CD8-positive, alpha-beta memory T cell (primary cell): Measurements from ENCODE around the gene RIOX2. TPM values are rescaled to one million over a fixed set of nuclear protein-coding genes. Genes with fewer than 3 reads are reported as not detected.
A peak's percentile ranks its signal among the peaks of the same experiment; 100 is the strongest.

Source experiments
- CTCF ChIA-PET: fragments of 350-600 bp; sonication (Branson Sonifier 250); formaldehyde crosslinking; loops from one replicate; lab custom pipeline; 2021; ENCODE audit warnings: antibody characterized with exemption; lab: Charles Lee
- POLR2A ChIA-PET: fragments of 350-600 bp; sonication (Branson Sonifier 250); formaldehyde crosslinking; loops from one replicate; lab custom pipeline; 2021; ENCODE audit warnings: antibody characterized with exemption; lab: Charles Lee
- DNase-seq, 5 donors: peaks; one replicate each; pipeline versions ENCODE4 v3.0.0 to v3.0.0-alpha.2; 2020 to 2022; ENCODE audit warnings: mixed read lengths in 1 of 5
- H3K27ac ChIP-seq: one replicate; pipeline ENCODE4 v1.7.0; 2013; ENCODE audit warnings: low read depth, mild to moderate bottlenecking, low read length, moderate library complexity
- H3K27me3 ChIP-seq: 2 replicates; pipeline ENCODE4 v1.7.0; 2013; ENCODE audit warnings: low read length, mild to moderate bottlenecking; ENCODE audit not compliant: insufficient read depth, poor library complexity, severe bottlenecking
- H3K36me3 ChIP-seq: 2 replicates; pipeline ENCODE4 v1.7.0; 2013; ENCODE audit warnings: mild to moderate bottlenecking, low read length, moderate library complexity; ENCODE audit not compliant: insufficient read depth
- H3K4me1 ChIP-seq: 2 replicates; pipeline ENCODE4 v1.7.0; 2013; ENCODE audit warnings: mild to moderate bottlenecking, low read length, moderate library complexity; ENCODE audit not compliant: insufficient read depth
- H3K4me3 ChIP-seq: 2 replicates; pipeline ENCODE4 v1.7.0; 2013; ENCODE audit warnings: mild to moderate bottlenecking, low read length
- H3K9me3 ChIP-seq: 2 replicates; pipeline ENCODE4 v1.7.0; 2013; ENCODE audit warnings: mild to moderate bottlenecking, low read length
- H3K27ac Mint-ChIP-seq, 8 donors: one replicate each; pipeline ENCODE4 v1.8.0; 2020 to 2021; ENCODE audit warnings: mixed read lengths in 8 of 8, mild to moderate bottlenecking in 6 of 8, inconsistent platforms in 3 of 8, moderate library complexity in 3 of 8
- H3K27me3 Mint-ChIP-seq, 2 donors: one replicate each; pipeline ENCODE4 v1.8.0; 2020 to 2021; ENCODE audit warnings: mixed read lengths in 2 of 2, mild to moderate bottlenecking in 1 of 2, moderate library complexity in 1 of 2
- H3K36me3 Mint-ChIP-seq, 3 donors: one replicate each; pipeline ENCODE4 v1.8.0; 2020 to 2021; ENCODE audit warnings: mixed read lengths in 3 of 3, inconsistent platforms in 1 of 3, mild to moderate bottlenecking in 1 of 3
- H3K4me1 Mint-ChIP-seq, 3 donors: one replicate each; pipeline ENCODE4 v1.8.0; 2020 to 2021; ENCODE audit warnings: mixed read lengths in 3 of 3, inconsistent platforms in 1 of 3, mild to moderate bottlenecking in 1 of 3
- H3K4me3 Mint-ChIP-seq, 7 donors: one replicate each; pipeline ENCODE4 v1.8.0; 2020 to 2021; ENCODE audit warnings: mixed read lengths in 7 of 7, mild to moderate bottlenecking in 6 of 7, moderate library complexity in 4 of 7, inconsistent platforms in 2 of 7
- H3K9me3 Mint-ChIP-seq, 5 donors: one replicate each; pipeline ENCODE4 v1.8.0; 2020 to 2022; ENCODE audit warnings: mixed read lengths in 5 of 5, mild to moderate bottlenecking in 3 of 5, moderate library complexity in 2 of 5, inconsistent platforms in 1 of 5
- polyA plus RNA-seq: library from polyadenylated mRNA; unstranded; fragments of 300-500 nt; fragmentation: Illumina TruSeq; gene quantifications from one replicate; pipeline ENCODE4 v1.2.3, GENCODE V29; 2021
- total RNA-seq, 2 experiments: library from RNA; stranded (reverse); gene quantifications; one replicate each; pipeline ENCODE4 v1.2.3, GENCODE V29; 2021

The RIOX2 gene
- total and polyA plus RNA-seq, 3 experiments from 2014 or later: 28.8 to 58.3 (median 57.6) TPM

GRCh38 chr3:97901313-97902248, 70.7 kb downstream of the RIOX2 start:
- H3K27me3 Mint-ChIP-seq: no peaks in the 10 kb centered on the region
- Histone ChIP-seq H3K4me1 (no peaks in the 10 kb centered on the region), H3K9me3 (no peaks in the 10 kb centered on the region), H3K27ac (no peak overlapping the region), H3K36me3 (no peaks in the 10 kb centered on the region), H3K4me3 (no peak overlapping the region), H3K27me3 (no peaks in the 10 kb centered on the region)
- H3K4me3 Mint-ChIP-seq: peak overlapping the region in 1 of 7 donors; percentile 1
- peaks cover 0 to 20% (median 12%) of the 10 kb centered on the region in 5 donors for H3K9me3 Mint-ChIP-seq
- peak overlapping the region in 2 of 8 donors; percentile 21 to 23 for H3K27ac Mint-ChIP-seq
- H3K36me3 Mint-ChIP-seq: peaks cover 12 to 32% (median 13%) of the 10 kb centered on the region in 3 donors
- ChIA-PET CTCF (no interaction called here), POLR2A (interaction anchor here (0.6 kb wide), 1 partner anchor 326 kb away, joined by 3 read pairs; no protein-coding TSS in a partner anchor)
- peaks cover 4 to 9% (median 8%) of the 10 kb centered on the region in 3 donors for H3K4me1 Mint-ChIP-seq
- no peak for DNase-seq

- Mint-ChIP-seq H3K9me3 (peaks cover 0 to 18% (median 9%) of the 10 kb centered on the region in 5 donors), H3K4me3 (no peak overlapping the region), H3K27me3 (no peaks in the 10 kb centered on the region), H3K36me3 (peaks cover 12 to 41% (median 18%) of the 10 kb centered on the region in 3 donors), H3K4me1 (peaks cover 4 to 9% (median 8%) of the 10 kb centered on the region in 3 donors), H3K27ac (peak overlapping the region in 1 of 8 donors; percentile 56)
- Histone ChIP-seq H3K9me3 (no peaks in the 10 kb centered on the region), H3K36me3 (no peaks in the 10 kb centered on the region), H3K27me3 (no peaks in the 10 kb centered on the region), H3K27ac (no peak overlapping the region), H3K4me1 (no peaks in the 10 kb centered on the region), H3K4me3 (no peak overlapping the region)
- ChIA-PET CTCF (no interaction called here), POLR2A (no interaction called here)
- DNase-seq: no peak
Observed at GRCh38 chr3:97899331-97899730, 72.9 kb downstream of the RIOX2 start.

- Mint-ChIP-seq H3K27ac (no peak overlapping the region), H3K36me3 (peaks cover 13 to 36% (median 16%) of the 10 kb centered on the region in 3 donors), H3K4me3 (no peak overlapping the region), H3K4me1 (peaks cover 1 to 9% (median 7%) of the 10 kb centered on the region in 3 donors), H3K27me3 (no peaks in the 10 kb centered on the region), H3K9me3 (peaks cover 0 to 4% (median 0%) of the 10 kb centered on the region in 5 donors)
- ChIA-PET CTCF (no interaction called here), POLR2A (no interaction called here)
- Histone ChIP-seq H3K4me1 (no peaks in the 10 kb centered on the region), H3K4me3 (no peak overlapping the region), H3K36me3 (no peaks in the 10 kb centered on the region), H3K9me3 (no peaks in the 10 kb centered on the region), H3K27ac (no peak overlapping the region), H3K27me3 (no peaks in the 10 kb centered on the region)
- no peak for DNase-seq
Observed at GRCh38 chr3:97896547-97896946, 75.7 kb downstream of the RIOX2 start.

DNA sequence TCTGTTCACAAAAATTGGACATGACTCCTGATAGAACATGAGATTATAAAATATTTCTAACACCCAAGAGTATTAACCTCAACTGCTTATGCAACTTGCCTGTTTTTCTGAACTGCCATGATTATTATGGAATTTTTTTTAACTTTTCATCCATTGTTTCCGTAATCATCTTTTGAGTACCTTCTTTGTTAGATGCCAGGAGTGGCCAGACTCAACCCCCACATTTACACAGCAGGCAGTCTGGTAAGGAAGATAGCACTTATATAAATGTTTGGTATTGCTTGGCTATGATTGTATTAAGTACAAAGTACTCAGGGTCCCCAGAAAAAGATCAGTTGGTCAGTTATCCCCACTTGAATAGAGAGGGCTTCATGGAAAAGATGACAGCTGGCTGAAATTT, 76.1 kb downstream of the RIOX2 start:
- Mint-ChIP-seq H3K4me1 (peaks cover 0 to 5% (median 3%) of the 10 kb centered on the region in 3 donors), H3K27ac (no peak overlapping the region), H3K4me3 (no peak overlapping the region), H3K9me3 (peaks cover 0 to 2% (median 0%) of the 10 kb centered on the region in 5 donors), H3K27me3 (no peaks in the 10 kb centered on the region), H3K36me3 (peaks cover 11 to 32% (median 16%) of the 10 kb centered on the region in 3 donors)
- DNase-seq: no peak
- H3K4me3 ChIP-seq: no peak overlapping the region
- H3K27ac ChIP-seq: no peak overlapping the region
- H3K27me3 ChIP-seq: no peaks in the 10 kb centered on the region
- no peaks in the 10 kb centered on the region for H3K36me3 ChIP-seq
- no peaks in the 10 kb centered on the region for H3K9me3 ChIP-seq
- ChIA-PET POLR2A (no interaction called here), CTCF (no interaction called here)
- H3K4me1 ChIP-seq: no peaks in the 10 kb centered on the region

DNA sequence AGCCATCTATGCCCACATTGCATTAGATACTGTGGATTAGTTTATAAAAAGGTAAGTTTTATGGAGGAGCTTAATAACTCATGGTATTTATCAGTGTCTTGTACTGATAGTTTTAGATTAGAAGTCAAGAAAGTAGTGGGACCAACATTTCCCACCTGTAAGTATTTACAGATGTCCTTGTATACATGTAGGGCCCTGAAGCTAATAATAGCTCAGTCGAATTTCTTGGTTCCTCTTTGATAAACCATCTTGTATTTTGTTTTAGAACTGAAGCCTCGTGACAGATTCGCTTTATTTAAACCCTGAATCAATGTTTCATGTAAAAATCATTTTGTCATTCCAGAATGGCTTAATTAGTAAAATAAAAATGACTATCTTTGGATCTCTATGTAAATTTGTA, 77.0 kb downstream of the RIOX2 start:
- Mint-ChIP-seq H3K27ac (no peak overlapping the region), H3K36me3 (peaks cover 8 to 24% (median 15%) of the 10 kb centered on the region in 3 donors), H3K27me3 (no peaks in the 10 kb centered on the region), H3K9me3 (no peaks in the 10 kb centered on the region), H3K4me3 (no peak overlapping the region), H3K4me1 (no peaks in the 10 kb centered on the region)
- no peaks in the 10 kb centered on the region for H3K36me3 ChIP-seq
- no peak overlapping the region for H3K27ac ChIP-seq
- H3K4me1 ChIP-seq: no peaks in the 10 kb centered on the region
- CTCF ChIA-PET: no interaction called here
- no peak overlapping the region for H3K4me3 ChIP-seq
- POLR2A ChIA-PET: no interaction called here
- H3K9me3 ChIP-seq: no peaks in the 10 kb centered on the region
- no peaks in the 10 kb centered on the region for H3K27me3 ChIP-seq
- no peak for DNase-seq

- POLR2A ChIA-PET: no interaction called here
- Mint-ChIP-seq H3K27ac (no peak overlapping the region), H3K4me1 (no peaks in the 10 kb centered on the region), H3K27me3 (no peaks in the 10 kb centered on the region), H3K36me3 (peaks cover 8 to 18% (median 11%) of the 10 kb centered on the region in 3 donors), H3K4me3 (no peak overlapping the region), H3K9me3 (no peaks in the 10 kb centered on the region)
- Histone ChIP-seq H3K36me3 (no peaks in the 10 kb centered on the region), H3K27me3 (no peaks in the 10 kb centered on the region), H3K27ac (no peak overlapping the region), H3K4me3 (no peak overlapping the region), H3K4me1 (no peaks in the 10 kb centered on the region), H3K9me3 (no peaks in the 10 kb centered on the region)
- no peak for DNase-seq
- CTCF ChIA-PET: no interaction called here
Observed at GRCh38 chr3:97892852-97893251, 79.4 kb downstream of the RIOX2 start.

Other genes starting within 250 kb of the RIOX2 start
- 10 to 100 TPM in 1 of 2 experiments, 1 to 10 TPM in 1; 9.8 to 10.2 TPM for gene ARL6, start 207.7 kb downstream of the RIOX2 start, total RNA-seq
- 3.5 TPM for gene ARL6, start 207.7 kb downstream of the RIOX2 start, polyA plus RNA-seq
- 1 to 10 TPM; 4.5 to 5.5 TPM for gene CRYBG3, start 150.4 kb downstream of the RIOX2 start, total RNA-seq
- 1.5 TPM for gene CRYBG3, start 150.4 kb downstream of the RIOX2 start, polyA plus RNA-seq
- not detected for gene GABRR3, start 62.9 kb upstream of the RIOX2 start, total RNA-seq
- not detected for gene GABRR3, start 62.9 kb upstream of the RIOX2 start, polyA plus RNA-seq
- not detected for gene OR5AC2, start 114.7 kb upstream of the RIOX2 start, total RNA-seq
- not detected for gene OR5AC2, start 114.7 kb upstream of the RIOX2 start, polyA plus RNA-seq
- gene OR5H1, start 158.3 kb upstream of the RIOX2 start, total RNA-seq: not detected
- not detected for gene OR5H1, start 158.3 kb upstream of the RIOX2 start, polyA plus RNA-seq
- not detected for gene OR5H14, start 175.0 kb upstream of the RIOX2 start, total RNA-seq
- not detected for gene OR5H14, start 175.0 kb upstream of the RIOX2 start, polyA plus RNA-seq
- not detected for gene OR5H15, start 194.3 kb upstream of the RIOX2 start, total RNA-seq
- not detected for gene OR5H15, start 194.3 kb upstream of the RIOX2 start, polyA plus RNA-seq